ENCODE results near the gene CD59.
"Not testable (repeated sequence)": the region's sequence is repeated elsewhere in the genome, so short reads cannot be mapped to it uniquely, and the experiment has no call there.

DNA sequence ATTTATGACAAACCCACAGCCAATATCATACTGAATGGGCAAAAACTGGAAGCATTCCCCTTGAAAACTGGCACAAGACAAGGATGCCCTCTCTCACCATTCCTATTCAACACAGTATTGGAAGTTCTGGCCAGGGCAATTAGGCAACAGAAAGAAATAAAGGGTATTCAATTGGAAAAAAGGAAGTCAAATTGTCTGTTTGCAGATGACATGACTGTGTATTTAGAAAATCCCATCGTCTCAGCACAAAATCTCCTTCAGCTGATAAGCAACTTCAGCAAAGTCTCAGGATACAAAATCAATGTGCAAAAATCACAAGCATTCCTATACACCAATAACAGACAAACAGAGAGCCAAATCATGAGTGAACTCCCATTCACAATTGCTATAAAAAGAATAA is 8.7 kb downstream of the CD59 start:
- TF ChIP-seq, protein P1, sequence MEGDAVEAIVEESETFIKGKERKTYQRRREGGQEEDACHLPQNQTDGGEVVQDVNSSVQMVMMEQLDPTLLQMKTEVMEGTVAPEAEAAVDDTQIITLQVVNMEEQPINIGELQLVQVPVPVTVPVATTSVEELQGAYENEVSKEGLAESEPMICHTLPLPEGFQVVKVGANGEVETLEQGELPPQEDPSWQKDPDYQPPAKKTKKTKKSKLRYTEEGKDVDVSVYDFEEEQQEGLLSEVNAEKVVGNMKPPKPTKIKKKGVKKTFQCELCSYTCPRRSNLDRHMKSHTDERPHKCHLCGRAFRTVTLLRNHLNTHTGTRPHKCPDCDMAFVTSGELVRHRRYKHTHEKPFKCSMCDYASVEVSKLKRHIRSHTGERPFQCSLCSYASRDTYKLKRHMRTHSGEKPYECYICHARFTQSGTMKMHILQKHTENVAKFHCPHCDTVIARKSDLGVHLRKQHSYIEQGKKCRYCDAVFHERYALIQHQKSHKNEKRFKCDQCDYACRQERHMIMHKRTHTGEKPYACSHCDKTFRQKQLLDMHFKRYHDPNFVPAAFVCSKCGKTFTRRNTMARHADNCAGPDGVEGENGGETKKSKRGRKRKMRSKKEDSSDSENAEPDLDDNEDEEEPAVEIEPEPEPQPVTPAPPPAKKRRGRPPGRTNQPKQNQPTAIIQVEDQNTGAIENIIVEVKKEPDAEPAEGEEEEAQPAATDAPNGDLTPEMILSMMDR (IDR thresholded peaks at IDR 0.05), result not testable (repeated sequence)
- not testable (repeated sequence) for TF ChIP-seq EP300, POLR2AphosphoS5 (IDR thresholded peaks at IDR 0.05)

All from suprapubic skin (tissue), 4 donors.